Stimulated activated CD4-positive, alpha-beta T cell treated with anti-CD3 and anti-CD28 coated beads, Interleukin-2, amount 100 ng/mL, for 48 hours (primary cell): ENCODE data around the gene UQCC2.

ENCODE experiments used
- DNase-seq, 2 donors: peaks; one replicate each; pipeline ENCODE4 v3.0.0-alpha.2; 2020

The UQCC2 gene

DNA sequence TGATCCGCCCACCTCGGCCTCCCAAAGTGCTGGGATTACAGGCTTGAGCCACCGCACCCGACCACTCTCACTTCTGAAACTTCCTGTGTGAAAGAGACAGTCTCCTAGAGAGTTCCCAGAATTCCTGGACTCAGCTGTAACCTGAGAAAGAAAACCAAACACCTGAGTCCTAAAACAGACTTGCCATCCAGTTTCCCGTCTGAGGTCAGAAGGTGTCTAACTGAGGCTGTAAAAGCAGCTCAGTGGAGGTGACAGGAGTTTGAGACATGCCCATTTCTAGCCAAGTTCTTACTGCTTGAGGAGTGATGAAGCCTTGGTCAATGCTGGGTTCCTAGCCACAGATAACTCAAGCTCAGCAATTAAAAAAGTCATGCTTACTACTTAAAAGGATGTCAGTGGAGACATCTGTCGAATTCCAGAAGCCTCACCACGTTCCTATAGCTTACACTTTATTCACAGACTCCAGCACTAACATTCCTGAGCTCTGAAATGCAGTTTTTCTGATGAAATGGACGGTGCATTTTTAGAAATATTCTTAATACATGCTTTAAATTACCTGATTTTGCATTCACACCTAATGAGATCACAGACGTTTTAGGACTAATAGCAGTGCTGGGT lies 6.1 kb downstream of the UQCC2 start:
- DNase-seq: no peak

DNA sequence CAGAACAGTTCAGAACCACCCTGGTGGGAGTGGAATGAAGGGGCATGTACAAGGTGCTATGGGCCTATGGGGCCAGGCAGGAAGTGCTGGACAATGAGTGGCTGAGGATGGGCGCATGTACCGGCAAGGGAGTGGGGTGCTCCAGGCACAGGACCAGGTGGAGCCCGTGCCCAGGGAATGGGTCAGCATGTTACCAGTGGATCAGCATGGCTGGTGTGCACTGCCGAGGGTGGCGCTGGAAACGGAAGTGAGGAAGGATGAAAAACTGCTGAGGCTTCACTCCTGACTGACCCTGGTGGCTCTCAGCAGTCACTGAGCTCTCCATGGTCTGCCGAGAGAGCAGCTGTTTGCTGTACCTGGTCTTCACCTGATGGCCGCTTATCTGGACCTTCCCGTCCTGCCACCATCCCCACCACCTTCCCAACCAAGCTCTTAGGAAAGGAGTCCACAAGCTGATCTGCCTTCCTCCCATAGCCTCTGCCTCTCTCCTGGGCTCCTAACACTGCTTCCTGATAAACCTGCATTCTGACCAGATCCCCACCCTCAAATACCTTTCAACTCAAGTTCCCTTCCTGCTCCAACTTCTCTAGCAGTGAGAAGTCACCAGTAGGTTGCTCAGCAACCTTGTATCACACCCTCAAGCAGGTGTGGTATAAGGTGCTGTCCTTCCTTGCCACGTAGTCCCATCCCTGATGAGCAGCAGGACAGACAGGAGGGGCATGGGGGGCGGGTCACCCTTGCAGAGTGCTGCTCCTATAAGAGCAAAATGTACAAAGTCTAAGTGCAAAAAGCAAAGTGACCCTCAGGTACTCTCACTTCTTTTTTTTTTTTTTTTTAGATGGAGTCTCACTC lies 7.1 kb downstream of the UQCC2 start:
- no peak for DNase-seq

DNA sequence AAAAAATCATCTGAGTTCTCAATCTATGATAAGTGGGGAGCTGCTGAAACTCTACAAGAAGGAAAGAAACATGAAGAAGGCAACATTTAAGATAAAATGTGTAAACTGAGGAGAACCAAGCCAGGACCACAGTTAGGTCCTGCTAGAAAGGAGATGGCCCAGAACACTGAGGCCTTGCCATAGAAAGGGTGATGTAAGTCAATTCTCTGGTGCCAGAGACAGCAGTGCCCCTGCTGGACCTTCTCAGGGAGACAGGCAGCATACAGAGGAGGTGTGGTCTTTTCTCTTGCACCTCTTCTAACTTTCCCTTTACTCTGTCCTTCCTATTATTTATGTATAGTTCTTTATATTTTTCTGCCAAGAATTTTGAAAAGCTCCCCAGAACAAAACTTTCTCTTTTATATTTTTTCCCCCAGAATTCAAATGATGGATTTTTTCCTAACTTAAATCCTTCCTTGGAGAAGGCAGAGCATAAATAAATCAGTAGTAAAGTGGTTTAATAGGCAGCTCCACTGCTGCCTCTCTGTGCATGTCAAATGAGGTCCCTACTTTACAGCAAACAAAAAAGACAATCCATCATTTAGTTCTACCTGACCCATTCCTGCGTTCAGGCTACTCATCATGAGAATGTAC lies 9.0 kb downstream of the UQCC2 start:
- DNase-seq: no peak

- DNase-seq: peak; percentile 67
These were observed 11.0 kb downstream of the UQCC2 start for GRCh38 chr6:33700391-33701050.

GRCh38 chr6:33699739-33700138 lies 11.8 kb downstream of the UQCC2 start:
- DNase-seq: no peak

DNA sequence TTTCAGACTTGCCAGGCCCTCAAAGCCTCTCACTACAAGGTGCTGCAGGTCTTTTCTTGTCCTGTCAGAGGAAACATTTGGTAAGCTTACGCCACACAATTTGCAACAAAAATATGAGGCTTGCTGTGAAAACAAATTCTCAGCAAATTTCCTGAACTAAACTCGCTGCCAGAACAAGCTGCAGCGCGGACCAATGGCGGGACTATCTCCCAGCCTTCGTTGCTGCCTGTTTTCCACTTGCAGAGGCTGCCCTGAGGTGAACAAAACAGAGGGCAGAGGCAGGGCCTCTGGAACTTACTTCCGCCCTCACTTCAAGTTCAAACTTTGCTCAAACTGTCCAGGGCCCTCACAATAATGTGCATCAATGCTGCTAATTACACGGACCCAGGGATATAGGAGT lies 12.4 kb downstream of the UQCC2 start:
- no peak for DNase-seq

DNA sequence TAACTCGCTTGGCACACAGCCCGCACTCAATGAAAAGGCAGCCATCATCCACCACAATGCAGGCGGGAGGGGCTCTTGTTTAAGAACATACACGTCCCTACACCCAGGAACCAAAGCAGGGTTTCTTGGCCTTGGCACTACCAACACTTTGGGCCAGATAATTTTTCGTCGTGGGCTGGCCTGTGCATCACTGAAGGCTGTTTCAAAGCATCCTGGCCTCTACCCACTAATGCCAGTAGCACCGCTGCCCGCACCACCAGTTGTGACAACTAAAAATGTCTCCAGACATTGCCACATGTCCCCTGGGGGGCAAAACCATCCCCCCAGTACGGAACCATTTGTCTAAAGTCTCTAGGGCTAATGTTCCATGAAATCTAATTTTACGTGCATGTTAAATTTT lies 13.0 kb downstream of the UQCC2 start:
- no peak for DNase-seq

DNA sequence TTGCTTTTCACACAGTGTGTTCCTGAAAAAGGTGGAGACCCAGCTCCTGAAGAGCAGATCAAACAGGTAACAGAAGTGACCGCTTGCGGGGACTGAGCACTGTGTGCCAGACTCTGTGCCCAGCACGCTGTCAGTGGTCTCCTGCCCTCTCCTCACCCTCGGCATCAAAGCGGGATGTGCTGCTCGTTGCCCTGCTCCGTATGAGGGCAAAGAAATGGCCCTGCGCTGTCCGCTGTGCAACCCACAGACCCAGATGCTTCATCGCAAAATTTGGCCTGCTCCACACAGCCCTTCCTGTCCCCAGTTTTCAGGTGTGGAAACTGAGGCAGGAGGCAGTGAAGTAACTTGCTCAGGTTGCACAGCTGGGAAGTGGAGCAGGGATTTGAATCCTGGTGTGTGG lies 13.7 kb downstream of the UQCC2 start:
- no peak for DNase-seq

DNA sequence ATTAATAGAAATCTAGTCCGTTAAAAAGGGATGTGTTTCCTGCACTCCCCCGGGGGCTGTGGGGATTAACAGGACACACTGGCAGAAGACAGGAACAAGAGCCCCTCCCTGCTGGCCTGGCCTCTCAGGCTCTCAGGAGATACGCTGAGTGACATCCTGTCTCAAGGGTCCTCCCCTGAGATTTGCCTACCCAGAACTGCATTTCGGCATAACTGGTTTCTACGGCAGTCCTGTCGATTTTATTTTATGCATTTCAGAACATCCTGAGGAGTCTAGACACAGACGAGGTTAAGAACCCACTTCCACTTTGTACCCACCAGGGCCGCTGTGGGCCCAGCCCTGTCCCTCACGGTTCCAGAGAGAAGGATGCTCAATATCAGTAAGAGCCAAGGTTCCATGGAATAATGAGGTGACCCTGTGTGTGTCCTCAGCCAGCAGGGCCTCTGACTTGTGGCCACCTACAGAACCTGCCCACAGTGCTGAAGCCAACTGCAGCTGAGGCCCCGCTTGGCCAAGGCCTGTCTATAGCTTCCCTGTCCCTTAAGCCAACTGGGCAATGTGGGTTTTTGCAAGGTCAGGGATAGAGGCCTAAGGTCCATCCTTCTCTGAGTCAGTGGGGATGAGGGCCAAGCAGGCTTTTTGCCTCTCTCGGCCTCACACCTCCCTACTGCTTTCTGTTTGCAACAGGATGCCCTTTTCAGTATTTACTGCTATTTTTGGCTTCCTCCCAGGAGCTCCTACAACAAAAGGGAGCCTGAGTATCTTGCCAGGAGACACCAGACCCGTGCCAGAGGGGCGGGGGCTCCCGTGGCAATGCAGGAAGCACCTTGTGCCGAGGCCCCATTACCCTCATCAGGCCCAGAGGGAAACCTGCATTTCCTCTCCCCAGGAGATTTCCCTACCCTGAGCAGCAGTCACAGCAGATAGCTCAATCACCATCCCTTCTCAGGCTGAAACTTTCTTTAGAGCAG lies 14.7 kb downstream of the UQCC2 start:
- no peak for DNase-seq

- no peak for DNase-seq
These were observed 15.4 kb downstream of the UQCC2 start for GRCh38 chr6:33696076-33696475.

GRCh38 chr6:33695451-33695887 lies 16.0 kb downstream of the UQCC2 start:
- no peak for DNase-seq

DNA sequence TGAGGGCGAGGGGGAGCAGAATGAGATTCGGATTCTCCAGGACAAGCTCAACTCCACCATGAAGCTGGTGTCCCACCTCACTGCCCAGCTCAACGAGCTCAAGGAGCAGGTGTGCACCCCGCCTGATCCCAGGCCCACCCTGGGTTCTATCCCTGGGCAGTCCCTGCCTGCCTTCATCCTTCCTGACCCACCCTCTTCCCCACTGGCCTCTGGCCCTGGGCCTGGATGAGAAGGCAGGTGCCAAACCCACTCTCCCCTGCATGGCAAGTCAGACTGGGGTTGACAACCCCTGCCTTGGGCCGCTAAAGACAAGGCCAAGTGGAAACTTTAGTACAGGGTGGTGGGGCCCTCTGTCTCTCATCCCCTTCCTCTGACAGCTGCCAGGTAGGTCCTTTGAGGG lies 16.5 kb downstream of the UQCC2 start:
- DNase-seq: no peak

DNA sequence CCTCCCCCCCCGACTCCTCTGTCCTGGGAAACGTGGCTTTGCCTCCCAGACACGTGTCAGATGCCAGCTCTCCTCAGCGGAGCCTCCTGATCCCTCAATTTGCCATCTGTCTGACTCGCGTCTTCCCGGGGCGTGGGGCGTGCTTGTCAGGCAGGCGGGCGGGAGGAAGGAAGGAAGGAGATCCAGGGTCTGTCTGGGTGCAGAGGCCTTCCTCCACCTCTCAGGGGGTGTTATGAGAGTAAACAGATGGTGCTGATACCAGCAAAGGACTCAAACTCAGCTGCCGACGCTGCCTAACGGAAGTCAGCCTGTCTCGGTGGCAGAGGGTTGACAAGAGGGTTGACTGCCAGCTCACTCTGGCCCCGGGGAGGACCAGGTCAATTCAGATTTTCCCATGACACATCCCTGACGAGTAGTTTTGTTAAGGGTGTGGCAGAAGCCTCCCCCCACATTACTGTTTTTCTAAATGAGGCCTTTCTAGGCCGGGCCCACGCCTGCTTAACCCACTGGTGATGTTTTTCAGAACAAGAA lies 17.0 kb downstream of the UQCC2 start:
- DNase-seq: peak; percentile 60

DNA sequence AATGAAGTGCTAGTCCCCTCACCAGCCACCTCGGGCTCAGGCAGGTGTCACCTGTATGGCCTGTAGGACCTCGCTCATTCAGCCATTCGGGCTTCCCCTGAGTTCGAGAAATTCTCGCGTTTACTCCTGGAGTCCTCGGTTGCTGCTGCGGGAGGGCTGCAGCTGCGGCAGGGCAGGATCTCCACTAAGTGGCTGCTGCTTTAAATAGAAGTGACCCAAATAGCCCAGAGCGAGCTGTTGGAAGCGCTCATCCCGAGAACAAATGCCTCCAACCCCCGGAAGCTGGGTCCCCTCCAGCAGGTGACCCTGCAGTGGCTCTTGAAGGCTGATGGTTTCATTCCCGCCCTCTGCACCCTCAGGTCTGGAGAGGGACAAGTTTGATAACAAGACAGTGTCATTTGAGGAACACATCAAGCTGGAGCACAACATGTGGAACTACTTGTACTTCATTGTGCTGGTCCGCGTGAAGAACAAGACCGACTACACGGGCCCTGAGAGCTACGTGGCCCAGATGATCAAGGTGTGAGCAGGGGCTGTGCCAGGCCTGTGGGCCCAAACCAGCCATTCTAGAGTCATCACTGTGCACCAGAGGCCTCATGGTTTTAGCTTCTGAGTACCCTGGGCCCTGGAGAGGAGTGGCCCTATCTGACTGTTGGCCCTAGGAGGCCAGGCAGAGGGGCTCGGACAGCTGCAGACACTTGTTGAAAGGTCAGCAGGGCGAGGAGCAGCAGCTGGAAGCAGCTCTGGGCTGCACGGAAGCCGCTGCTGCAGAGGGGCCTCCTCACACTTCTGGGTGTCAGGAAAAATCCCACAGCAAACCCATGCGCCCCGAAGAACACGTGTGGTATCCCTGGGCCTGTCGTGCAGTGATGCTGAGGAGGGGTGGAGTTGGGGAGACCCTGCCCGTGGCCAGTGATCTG lies 18.1 kb downstream of the UQCC2 start:
- DNase-seq: no peak

DNA sequence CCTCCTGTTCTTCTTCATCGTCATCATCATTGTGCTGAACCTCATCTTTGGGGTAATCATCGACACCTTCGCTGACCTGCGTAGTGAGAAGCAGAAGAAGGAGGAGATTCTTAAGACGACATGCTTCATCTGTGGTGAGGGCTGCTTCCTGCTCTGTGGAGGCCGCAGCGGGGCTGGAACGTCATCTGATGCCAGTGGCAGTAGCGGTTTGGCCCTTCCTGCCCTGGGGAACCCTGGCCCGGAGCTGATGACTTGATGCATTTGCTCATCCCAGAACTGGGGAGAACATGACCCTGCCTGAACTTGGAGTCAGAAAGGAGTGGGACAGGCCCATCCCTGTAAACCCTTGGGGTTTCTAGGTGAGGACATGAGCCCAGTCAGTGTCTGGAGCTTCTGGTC lies 18.7 kb downstream of the UQCC2 start:
- peak; percentile 43 to 50 for DNase-seq

- DNase-seq: no peak
These were observed 19.3 kb downstream of the UQCC2 start for GRCh38 chr6:33692078-33692759.

DNA sequence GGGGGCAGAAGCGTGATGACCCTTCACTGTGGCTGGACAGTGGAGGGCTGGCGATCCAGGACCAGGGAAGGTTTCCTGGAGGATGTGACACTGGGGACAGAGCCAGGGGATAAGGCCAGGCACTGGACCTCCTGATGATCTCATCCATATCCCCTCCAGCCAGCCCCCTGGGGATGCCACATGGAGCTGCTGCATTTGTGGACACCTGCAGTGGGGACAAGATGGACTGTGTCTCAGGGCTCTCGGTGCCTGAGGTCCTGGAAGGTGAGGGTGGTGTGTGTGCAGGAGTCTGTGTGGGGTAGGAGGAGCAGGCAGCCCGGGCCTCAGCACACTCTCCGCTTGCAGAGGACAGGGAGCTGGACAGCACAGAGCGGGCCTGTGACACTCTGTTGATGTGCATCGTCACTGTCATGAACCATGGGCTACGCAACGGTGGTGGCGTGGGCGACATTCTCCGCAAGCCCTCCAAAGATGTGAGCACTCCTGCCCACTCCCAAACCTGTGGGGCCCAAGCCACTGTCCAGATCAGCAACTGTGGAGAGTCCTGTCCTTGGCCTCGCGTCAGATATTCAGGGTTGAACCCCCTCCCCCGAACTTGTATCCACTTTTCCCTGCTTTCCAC lies 19.9 kb downstream of the UQCC2 start:
- no peak for DNase-seq

DNA sequence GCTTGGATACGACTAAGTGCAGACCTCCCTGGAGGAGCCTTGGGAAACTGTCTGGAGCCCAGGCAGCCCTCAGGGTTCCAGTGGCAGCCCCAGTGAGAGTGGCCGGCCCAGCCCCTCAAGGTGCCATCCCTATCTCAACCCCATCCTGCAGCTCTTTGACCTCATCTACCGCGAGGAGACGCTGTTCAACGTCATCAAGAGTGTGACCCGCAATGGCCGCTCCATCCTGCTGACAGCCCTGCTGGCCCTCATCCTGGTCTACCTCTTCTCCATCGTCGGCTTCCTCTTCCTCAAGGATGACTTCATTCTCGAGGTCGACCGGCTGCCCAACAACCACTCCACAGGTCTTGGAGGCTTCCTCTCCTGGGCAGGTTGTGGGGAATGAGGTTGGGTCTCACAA lies 20.7 kb downstream of the UQCC2 start:
- no peak for DNase-seq

- DNase-seq: no peak
These were observed 21.6 kb downstream of the UQCC2 start for GRCh38 chr6:33689879-33690278.

GRCh38 chr6:33689148-33689494 lies 22.4 kb downstream of the UQCC2 start:
- no peak for DNase-seq
